ENCODE results near the gene CA10.

Gene CA10

DNA sequence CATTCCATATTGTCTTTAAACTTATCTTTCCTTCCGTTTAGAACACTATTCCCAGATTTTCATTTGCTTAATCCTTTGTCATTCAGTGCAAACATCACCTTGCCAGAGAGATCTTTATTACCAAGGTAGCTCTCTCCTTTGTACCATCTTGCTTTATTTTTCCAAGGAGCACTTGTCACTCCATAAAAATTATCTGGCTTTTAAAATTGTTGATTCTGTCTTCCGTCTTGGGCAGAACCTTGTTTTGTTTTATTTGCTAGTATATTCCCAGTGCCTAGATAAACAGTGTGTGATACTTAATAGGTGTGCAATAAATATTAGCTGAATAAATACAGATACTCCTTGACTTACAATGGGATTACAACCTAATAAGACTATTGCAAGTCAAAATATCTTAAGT is 570.5 kb downstream of the CA10 start:
- H3K79me1 ChIP-seq (ENCODE audit: low read depth, low read length): no peaks in the 10 kb centered on the region
- no peak overlapping the region for H3K4ac ChIP-seq (ENCODE audit: low read length)
- no peak overlapping the region for H3K14ac ChIP-seq (ENCODE audit: low read length)
- peaks cover 0 to 2% of the 10 kb centered on the region in 2 donors for H3K9me3 ChIP-seq (replicated peaks in 1 of 2; ENCODE audit: control insufficient read depth in 2 of 2, insufficient read depth in 1 of 2, low read depth in 1 of 2, low read length in 2 of 2)
- H3K27me3 ChIP-seq (ENCODE audit: control insufficient read depth in 3 of 3, insufficient read depth in 3 of 3, low read depth in 1 of 3, low read length in 3 of 3): no peaks in the 10 kb centered on the region
- DNase-seq (ENCODE audit: low spot score): no peak
- no peak overlapping the region for H4K8ac ChIP-seq (ENCODE audit: low read depth, low read length)
- no peak overlapping the region for H2AK5ac ChIP-seq (ENCODE audit: low read depth, low read length)
- H4K91ac ChIP-seq (ENCODE audit: low read depth, low read length, poor library complexity): no peak overlapping the region
- H3K4me2 ChIP-seq (ENCODE audit: insufficient read depth, low read length, poor library complexity, severe bottlenecking): no peak overlapping the region
- H3K27ac ChIP-seq (replicated peaks; ENCODE audit: low read length): no peak overlapping the region
- WGBS, 2 donors (ENCODE audit: extremely low coverage in 2 of 2, insufficient read length in 2 of 2, insufficient replicate concordance in 1 of 2): no CpG with 5 or more reads among the region's 2 CpGs
- no peak overlapping the region for H2BK15ac ChIP-seq (ENCODE audit: low read length)
- no peak overlapping the region for H3K18ac ChIP-seq (ENCODE audit: low read length)
- no peak overlapping the region for H2BK120ac ChIP-seq (ENCODE audit: low read depth, low read length)
- H3K4me1 ChIP-seq (ENCODE audit: control insufficient read depth in 2 of 2, insufficient read depth in 1 of 2, low read depth in 1 of 2, low read length in 2 of 2): no peaks in the 10 kb centered on the region
- no peaks in the 10 kb centered on the region for H3K36me3 ChIP-seq (replicated peaks in 1 of 2; ENCODE audit: control insufficient read depth in 2 of 2, insufficient read depth in 2 of 2, low read length in 2 of 2)
- H2BK5ac ChIP-seq (ENCODE audit: low read length): no peak overlapping the region
- H2BK12ac ChIP-seq (ENCODE audit: low read length): no peak overlapping the region
- no peak overlapping the region for H2AFZ ChIP-seq (ENCODE audit: low read length)
- no peak overlapping the region for H3K9ac ChIP-seq (ENCODE audit: low read depth, low read length, poor library complexity)
- no peak overlapping the region for H3K23ac ChIP-seq (ENCODE audit: low read depth, low read length, poor library complexity)
- no peak overlapping the region for H3K4me3 ChIP-seq (ENCODE audit: low read length in 2 of 2)

DNA sequence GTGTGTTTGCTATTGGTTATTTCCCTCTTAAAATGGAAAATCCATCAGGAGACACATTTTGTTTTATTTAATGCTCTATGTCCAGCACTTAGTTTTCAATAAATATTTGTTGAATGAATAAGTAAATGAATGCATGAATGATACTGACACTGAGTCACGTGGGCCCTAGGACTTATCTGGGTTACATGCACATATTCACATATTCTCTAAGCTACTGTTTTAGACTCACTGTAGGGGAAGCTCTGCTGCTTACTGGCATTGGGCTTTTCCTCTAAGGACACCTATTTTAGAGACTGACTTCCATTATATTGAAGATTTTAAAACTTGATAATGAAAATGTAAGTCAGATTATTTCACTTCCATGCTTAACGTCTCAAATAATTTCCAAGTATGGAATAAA is 571.0 kb downstream of the CA10 start:
- Histone ChIP-seq H2BK5ac (ENCODE audit: low read length) (no peak overlapping the region), H4K91ac (ENCODE audit: low read depth, low read length, poor library complexity) (no peak overlapping the region), H3K27me3 (ENCODE audit: control insufficient read depth in 3 of 3, insufficient read depth in 3 of 3, low read depth in 1 of 3, low read length in 3 of 3) (no peaks in the 10 kb centered on the region), H4K8ac (ENCODE audit: low read depth, low read length) (no peak overlapping the region), H3K9ac (ENCODE audit: low read depth, low read length, poor library complexity) (no peak overlapping the region), H2BK120ac (ENCODE audit: low read depth, low read length) (no peak overlapping the region), H3K14ac (ENCODE audit: low read length) (no peak overlapping the region), H3K4me2 (ENCODE audit: insufficient read depth, low read length, poor library complexity, severe bottlenecking) (no peak overlapping the region), H3K36me3 (replicated peaks in 1 of 2; ENCODE audit: control insufficient read depth in 2 of 2, insufficient read depth in 2 of 2, low read length in 2 of 2) (no peaks in the 10 kb centered on the region), H2AK5ac (ENCODE audit: low read depth, low read length) (no peak overlapping the region), H3K9me3 (replicated peaks in 1 of 2; ENCODE audit: control insufficient read depth in 2 of 2, insufficient read depth in 1 of 2, low read depth in 1 of 2, low read length in 2 of 2) (peaks cover 0 to 2% of the 10 kb centered on the region in 2 donors), H3K4me1 (ENCODE audit: control insufficient read depth in 2 of 2, insufficient read depth in 1 of 2, low read depth in 1 of 2, low read length in 2 of 2) (no peaks in the 10 kb centered on the region), H2BK15ac (ENCODE audit: low read length) (no peak overlapping the region), H3K27ac (replicated peaks; ENCODE audit: low read length) (no peak overlapping the region), H2BK12ac (ENCODE audit: low read length) (no peak overlapping the region), H2AFZ (ENCODE audit: low read length) (no peak overlapping the region), H3K18ac (ENCODE audit: low read length) (no peak overlapping the region), H3K4ac (ENCODE audit: low read length) (no peak overlapping the region), H3K4me3 (ENCODE audit: low read length in 2 of 2) (no peak overlapping the region), H3K23ac (ENCODE audit: low read depth, low read length, poor library complexity) (no peak overlapping the region), H3K79me1 (ENCODE audit: low read depth, low read length) (no peaks in the 10 kb centered on the region)
- no CpG with 5 or more reads among the region's 2 CpGs for WGBS, 2 donors (ENCODE audit: extremely low coverage in 2 of 2, insufficient read length in 2 of 2, insufficient replicate concordance in 1 of 2)
- DNase-seq (ENCODE audit: low spot score): no peak

DNA sequence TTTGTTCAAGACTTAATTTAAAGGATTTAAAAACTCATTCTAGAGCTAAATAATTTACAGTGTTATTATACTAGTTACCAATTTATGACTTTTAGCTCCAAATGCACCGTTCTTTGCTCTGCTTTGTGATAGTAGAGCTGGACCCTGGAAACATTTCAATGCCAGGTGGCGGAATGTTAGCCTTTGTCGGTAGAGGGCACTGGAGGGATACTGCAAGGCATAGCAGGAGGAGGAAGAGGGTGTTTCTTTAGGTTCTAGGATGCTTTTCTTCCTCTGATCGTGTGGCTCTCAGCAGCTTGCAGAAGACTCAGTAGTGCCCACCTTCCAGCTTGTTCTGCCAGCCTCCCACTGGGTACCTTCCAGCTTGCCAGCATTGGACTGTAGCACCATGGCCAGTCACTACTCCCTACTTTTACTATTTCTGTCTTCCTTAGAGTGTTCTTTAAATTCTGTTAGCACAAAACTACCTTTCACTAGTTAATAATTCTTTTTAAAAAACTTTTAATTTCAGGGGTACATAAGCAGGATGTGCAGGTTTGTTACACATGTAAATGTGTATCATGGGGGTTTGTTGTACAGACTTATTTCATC is 572.9 kb downstream of the CA10 start:
- H3K14ac ChIP-seq (ENCODE audit: low read length): no peak overlapping the region
- no peaks in the 10 kb centered on the region for H3K27me3 ChIP-seq (ENCODE audit: control insufficient read depth in 3 of 3, insufficient read depth in 3 of 3, low read depth in 1 of 3, low read length in 3 of 3)
- no peak overlapping the region for H2AFZ ChIP-seq (ENCODE audit: low read length)
- no peak overlapping the region for H2BK5ac ChIP-seq (ENCODE audit: low read length)
- no peak overlapping the region for H3K9ac ChIP-seq (ENCODE audit: low read depth, low read length, poor library complexity)
- H2BK120ac ChIP-seq (ENCODE audit: low read depth, low read length): no peak overlapping the region
- H3K4me3 ChIP-seq (ENCODE audit: low read length in 2 of 2): no peak overlapping the region
- no peak overlapping the region for H3K23ac ChIP-seq (ENCODE audit: low read depth, low read length, poor library complexity)
- H3K4ac ChIP-seq (ENCODE audit: low read length): no peak overlapping the region
- no peaks in the 10 kb centered on the region for H3K4me1 ChIP-seq (ENCODE audit: control insufficient read depth in 2 of 2, insufficient read depth in 1 of 2, low read depth in 1 of 2, low read length in 2 of 2)
- H4K91ac ChIP-seq (ENCODE audit: low read depth, low read length, poor library complexity): no peak overlapping the region
- no peak overlapping the region for H3K4me2 ChIP-seq (ENCODE audit: insufficient read depth, low read length, poor library complexity, severe bottlenecking)
- H2BK12ac ChIP-seq (ENCODE audit: low read length): no peak overlapping the region
- no peaks in the 10 kb centered on the region for H3K36me3 ChIP-seq (replicated peaks in 1 of 2; ENCODE audit: control insufficient read depth in 2 of 2, insufficient read depth in 2 of 2, low read length in 2 of 2)
- no peak overlapping the region for H4K8ac ChIP-seq (ENCODE audit: low read depth, low read length)
- no CpG with 5 or more reads among the region's 4 CpGs for WGBS, 2 donors (ENCODE audit: extremely low coverage in 2 of 2, insufficient read length in 2 of 2, insufficient replicate concordance in 1 of 2)
- H2AK5ac ChIP-seq (ENCODE audit: low read depth, low read length): no peak overlapping the region
- DNase-seq (ENCODE audit: low spot score): peak; percentile 18
- no peak overlapping the region for H3K27ac ChIP-seq (replicated peaks; ENCODE audit: low read length)
- H2BK15ac ChIP-seq (ENCODE audit: low read length): no peak overlapping the region
- no peaks in the 10 kb centered on the region for H3K79me1 ChIP-seq (ENCODE audit: low read depth, low read length)
- no peak overlapping the region for H3K18ac ChIP-seq (ENCODE audit: low read length)
- peaks cover 0 to 2% of the 10 kb centered on the region in 2 donors for H3K9me3 ChIP-seq (replicated peaks in 1 of 2; ENCODE audit: control insufficient read depth in 2 of 2, insufficient read depth in 1 of 2, low read depth in 1 of 2, low read length in 2 of 2)

DNA sequence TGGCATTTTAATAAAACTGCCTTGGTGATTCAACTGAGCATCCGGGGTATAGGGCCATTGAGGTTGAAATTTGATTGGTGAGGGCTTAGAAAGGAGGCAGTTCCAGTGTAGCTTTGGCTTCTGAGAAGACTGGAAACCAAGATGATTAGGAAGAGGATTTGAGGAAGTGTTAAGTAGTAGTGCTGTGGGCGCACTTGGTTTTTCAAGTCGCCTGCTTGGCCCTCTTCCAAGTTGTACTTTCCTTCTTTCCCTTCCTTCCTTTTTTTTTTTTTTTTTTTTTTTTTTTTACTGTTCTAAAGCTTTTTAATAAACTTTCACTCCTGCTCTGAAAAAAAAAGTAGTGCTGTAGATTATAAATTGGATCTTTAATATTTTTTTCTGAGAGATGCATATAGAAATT is 577.6 kb downstream of the CA10 start:
- DNase-seq (ENCODE audit: low spot score): no peak
- Histone ChIP-seq H4K8ac (ENCODE audit: low read depth, low read length) (no peak overlapping the region), H3K14ac (ENCODE audit: low read length) (no peak overlapping the region), H3K4ac (ENCODE audit: low read length) (no peak overlapping the region), H2AK5ac (ENCODE audit: low read depth, low read length) (no peak overlapping the region), H3K4me3 (ENCODE audit: low read length in 2 of 2) (no peak overlapping the region), H3K23ac (ENCODE audit: low read depth, low read length, poor library complexity) (no peak overlapping the region), H3K79me1 (ENCODE audit: low read depth, low read length) (no peaks in the 10 kb centered on the region), H3K18ac (ENCODE audit: low read length) (no peak overlapping the region), H3K27me3 (ENCODE audit: control insufficient read depth in 3 of 3, insufficient read depth in 3 of 3, low read depth in 1 of 3, low read length in 3 of 3) (no peaks in the 10 kb centered on the region), H3K9ac (ENCODE audit: low read depth, low read length, poor library complexity) (no peak overlapping the region), H3K27ac (replicated peaks; ENCODE audit: low read length) (no peak overlapping the region), H3K36me3 (replicated peaks in 1 of 2; ENCODE audit: control insufficient read depth in 2 of 2, insufficient read depth in 2 of 2, low read length in 2 of 2) (no peaks in the 10 kb centered on the region), H2BK5ac (ENCODE audit: low read length) (no peak overlapping the region), H3K4me1 (ENCODE audit: control insufficient read depth in 2 of 2, insufficient read depth in 1 of 2, low read depth in 1 of 2, low read length in 2 of 2) (no peaks in the 10 kb centered on the region), H2BK12ac (ENCODE audit: low read length) (no peak overlapping the region), H4K91ac (ENCODE audit: low read depth, low read length, poor library complexity) (no peak overlapping the region), H3K4me2 (ENCODE audit: insufficient read depth, low read length, poor library complexity, severe bottlenecking) (no peak overlapping the region), H3K9me3 (replicated peaks in 1 of 2; ENCODE audit: control insufficient read depth in 2 of 2, insufficient read depth in 1 of 2, low read depth in 1 of 2, low read length in 2 of 2) (no peaks in the 10 kb centered on the region), H2BK15ac (ENCODE audit: low read length) (no peak overlapping the region), H2BK120ac (ENCODE audit: low read depth, low read length) (no peak overlapping the region), H2AFZ (ENCODE audit: low read length) (no peak overlapping the region)
- WGBS, 2 donors (ENCODE audit: extremely low coverage in 2 of 2, insufficient read length in 2 of 2, insufficient replicate concordance in 1 of 2): no CpG with 5 or more reads among the region's 3 CpGs
